HepG2 (cell line): ENCODE results near the gene LRRN4CL. TPM values are rescaled to one million over a fixed set of nuclear protein-coding genes. Genes with fewer than 3 reads are reported as not detected.
A peak's percentile ranks its signal among the peaks of the same experiment; 100 is the strongest.

Experiments used
- ATAC-seq: fragments of 200-7000 bp; cut with Tn5 transposase; 3 replicates; pipeline ENCODE4 v1.9.1; 2020; ENCODE audit warnings: mild to moderate bottlenecking, moderate library complexity
- BruUV-seq: library from RNA; stranded (reverse); fragments of 400-500 nt; replicated peaks from 2 replicates; lab custom pipeline; 2021; lab: Mats Ljungman, UMichigan
- CTCF ChIA-PET: fragments of 300-600 bp; formaldehyde crosslinking; extraction: SDS; loops from one replicate; lab custom pipeline; 2021; ENCODE audit warnings: low total read pairs, inconsistent platforms, low intra/inter-chr PET ratio; lab: Yijun Ruan, JAX
- POLR2A ChIA-PET: fragments of 350-600 bp; sonication (Branson Sonifier 250); formaldehyde crosslinking; loops from one replicate; lab custom pipeline; 2020; ENCODE audit warnings: antibody characterized with exemption, inconsistent platforms; lab: Yijun Ruan, JAX
- DNase-seq: peaks from one replicate; pipeline ENCODE4 v3.0.0-alpha.2; 2015; ENCODE audit warnings: low spot score
- FAIRE-seq: peaks from 3 replicates; lab custom pipeline; 2011; peaks lifted over from hg19 to GRCh38; lab: Jason Lieb, UNC
- H2AFZ ChIP-seq: one replicate; pipeline ENCODE4 v1.6.1; 2011; ENCODE audit warnings: low read length, inconsistent platforms
- H3K27ac ChIP-seq: fragments of 300-600 bp; 3 replicates; pipeline ENCODE4 v1.8.0; 2011; ENCODE audit warnings: mixed run types, mild to moderate bottlenecking, mixed read lengths, low read length, inconsistent platforms; ENCODE audit not compliant: insufficient read depth; ENCODE audit errors: extremely low read length
- H3K27me3 ChIP-seq, 2 experiments: fragments of 200-600 bp in 1 of 2; 2 replicates in 1 of 2; 3 replicates in 1 of 2; pipeline versions ENCODE4 v1.6.0 to v1.8.0; 2011; ENCODE audit warnings: low read length in 2 of 2, mild to moderate bottlenecking in 2 of 2, moderate library complexity in 2 of 2, inconsistent platforms in 1 of 2; ENCODE audit not compliant: insufficient read depth in 2 of 2, control insufficient read depth in 1 of 2
- H3K36me3 ChIP-seq, 2 experiments: fragments of 200-600 bp in 1 of 2; replicated peaks in 1 of 2; 2 replicates in 1 of 2; 3 replicates in 1 of 2; pipeline versions ENCODE4 v1.5.1 to v1.8.0; 2011; ENCODE audit warnings: low read length in 2 of 2, inconsistent platforms in 1 of 2; ENCODE audit not compliant: insufficient read depth in 2 of 2, control insufficient read depth in 1 of 2
- H3K4me1 ChIP-seq: 2 replicates; pipeline ENCODE4 v1.5.1; 2012; ENCODE audit warnings: low read length, inconsistent platforms; ENCODE audit not compliant: insufficient read depth
- H3K4me2 ChIP-seq: 2 replicates; pipeline ENCODE4 v1.6.0; 2011; ENCODE audit warnings: low read depth, low read length, inconsistent platforms
- H3K4me3 ChIP-seq, 3 experiments: fragments of 200-600 bp in 1 of 3; sonication (generic), shearing (Covaris generic) in 1 of 3; replicated peaks in 1 of 3; 2 replicates each; pipeline ENCODE4 v1.5.1; 2011 to 2016; ENCODE audit warnings: low read length in 3 of 3, inconsistent platforms in 2 of 3, low read depth in 2 of 3, mild to moderate bottlenecking in 2 of 3, control low read depth in 1 of 3, mixed read lengths in 1 of 3; ENCODE audit not compliant: insufficient read depth in 1 of 3
- H3K79me2 ChIP-seq: one replicate; pipeline ENCODE4 v1.6.1; 2011; ENCODE audit warnings: low read length, inconsistent platforms; ENCODE audit not compliant: insufficient read depth
- H3K9ac ChIP-seq: 2 replicates; pipeline ENCODE4 v1.6.0; 2011; ENCODE audit warnings: mild to moderate bottlenecking, low read depth, low read length, inconsistent platforms; ENCODE audit not compliant: insufficient read depth
- H3K9me3 ChIP-seq: 2 replicates; pipeline ENCODE4 v1.5.1; 2012; ENCODE audit warnings: mild to moderate bottlenecking, low read length
- H4K20me1 ChIP-seq: 2 replicates; pipeline ENCODE4 v1.6.0; 2011; ENCODE audit warnings: inconsistent platforms, mild to moderate bottlenecking, low read length, moderate library complexity; ENCODE audit not compliant: insufficient read depth
- ATF4 ChIP-seq, 2 experiments: fragments of 450-650 bp in 1 of 2; sonication (generic) in 1 of 2; formaldehyde crosslinking; IDR thresholded peaks; 2 replicates each; pipeline versions ENCODE4 v1.5.0 to v1.8.0; 2020 to 2022; ENCODE audit warnings: mild to moderate bottlenecking in 1 of 2, missing genetic modification reagents in 1 of 2
- FOXA3 ChIP-seq: IDR thresholded peaks from 2 replicates; pipeline ENCODE4 v1.6.1; 2016; ENCODE audit warnings: missing genetic modification reagents, missing compliant biosample characterization
- HNF1A ChIP-seq, 2 experiments: sonication (generic) in 1 of 2; formaldehyde crosslinking in 1 of 2; IDR thresholded peaks; 2 replicates each; pipeline versions ENCODE4 v1.4.0 to v1.6.1; 2016 to 2020; ENCODE audit warnings: borderline replicate concordance in 1 of 2, low read depth in 1 of 2, mild to moderate bottlenecking in 1 of 2, missing genetic modification reagents in 1 of 2
- KIAA2018 ChIP-seq: sonication (generic); formaldehyde crosslinking; IDR thresholded peaks from 2 replicates; pipeline ENCODE4 v1.5.0; 2020; ENCODE audit warnings: mild to moderate bottlenecking, missing genetic modification reagents, borderline replicate concordance
- TCF12 ChIP-seq, 2 experiments: fragments of 450-650 bp in 1 of 2; sonication (generic) in 1 of 2; formaldehyde crosslinking in 1 of 2; IDR thresholded peaks; 2 replicates each; pipeline versions ENCODE4 v1.6.1 to v1.8.0; 2017 to 2022; ENCODE audit warnings: antibody characterized with exemption in 1 of 2, mild to moderate bottlenecking in 1 of 2, missing genetic modification reagents in 1 of 2, moderate library complexity in 1 of 2
- ZC3H13 ChIP-seq: sonication (generic); formaldehyde crosslinking; IDR thresholded peaks from 2 replicates; pipeline ENCODE4 v1.8.1; 2023; ENCODE audit warnings: mild to moderate bottlenecking, missing genetic modification reagents, moderate library complexity
- WGBS: methylation state at CpG from one replicate; pipeline ENCODE4 v1.1.6; 2017; ENCODE audit warnings: low lambda C conversion rate; 5-methylcytosine and 5-hydroxymethylcytosine counted together
- in situ Hi-C: cut with HindIII; loops from 2 replicates; pipeline ENCODE4 v1.10.0; 2017; ENCODE audit warnings: low pct_unique_long_range_greater_than_20kb; ENCODE audit not compliant: extremely low pct_ligation_motif_present
- intact Hi-C: fragments of 100-400 bp; cut with micrococcal nuclease; formaldehyde crosslinking; loops from one replicate; pipeline ENCODE4 v1.10.0; 2022; ENCODE audit not compliant: unreplicated experiment
- polyA plus RNA-seq, 8 experiments: library from polyadenylated mRNA; depleted of rRNA in 3 of 8; stranded (reverse) in 7 of 8; unstranded in 1 of 8; fragments of >200 nt; fragmentation: Illumina TruSeq in 4 of 8; extraction: Trizol in 4 of 8; gene quantifications; 2 replicates each; pipeline versions ENCODE4 v1.2.1 to v1.2.3, GENCODE V29; 2011 to 2016; ENCODE audit warnings: low read depth in 4 of 8, missing spikeins in 1 of 8, mixed read lengths in 1 of 8; ENCODE audit not compliant: insufficient read depth in 1 of 8
- total RNA-seq, 5 experiments: library from RNA; depleted of rRNA; stranded (reverse); fragments of >200 nt; fragmentation: Illumina TruSeq; extraction: Trizol; gene quantifications; 2 replicates each; pipeline ENCODE4 v1.2.3, GENCODE V29; 2016; ENCODE audit warnings: low read depth in 1 of 5

The LRRN4CL gene
- total and polyA plus RNA-seq, 2 of the 13 experiments (the other 11 are each of a cell fraction or from before 2014, with no cell fraction given) = 0.11 TPM; not detected in 1

GRCh38 chr11:62725646-62726045 is 36.3 kb upstream of the LRRN4CL start (continued):
- TF ChIP-seq HNF1A (IDR thresholded peaks at IDR 0.05; ENCODE audit: low read depth) (peak; percentile 14; the same call in 1 of the 2 replicates), HNF1A (CRISPR knock-in tag; IDR thresholded peaks at IDR 0.05; ENCODE audit: borderline replicate concordance) (no peak)

GRCh38 chr11:62724171-62724570 is 34.8 kb upstream of the LRRN4CL start:
- Histone ChIP-seq H4K20me1 (peaks cover 30% of the 10 kb centered on the region), H3K36me3 (peaks cover 9 to 51% of the 10 kb centered on the region in 2 experiments), H3K27me3 (peaks cover 0 to 3% of the 10 kb centered on the region in 2 experiments; a peak in 1 of 5 replicates), H3K4me2 (peak overlapping the region; percentile 85), H3K79me2 (peaks cover 72% of the 10 kb centered on the region), H3K4me1 (peaks cover 37% of the 10 kb centered on the region), H3K4me3 (peak overlapping the region in 1 of 3 experiments; percentile 85; a peak in 2 of 6 replicates), H3K9ac (peak overlapping the region; percentile 95; the same call in 1 of the 2 replicates), H3K27ac (no peak overlapping the region), H2AFZ (no peak overlapping the region), H3K9me3 (no peaks in the 10 kb centered on the region)
- POLR2A ChIA-PET = interaction anchor here (0.9 to 1.2 kb wide), 3 partner anchors 18 to 117 kb away, joined by 3 read pairs; partner anchors contain the start of genes C11orf98 and CSKMT
- CTCF ChIA-PET = no interaction called here
- TF ChIP-seq TCF12 (IDR thresholded peaks at IDR 0.05) (no peak), TCF12 (CRISPR knock-in tag; IDR thresholded peaks at IDR 0.05) (no peak), KIAA2018 (CRISPR knock-in tag) (no peak), ATF4 (CRISPR knock-in tag; IDR thresholded peaks at IDR 0.05) (no peak), FOXA3 (CRISPR knock-in tag) (no peak), ZC3H13 (CRISPR knock-in tag) (peak; percentile 37; the same call in 1 of the 2 replicates)
- intact Hi-C loops (no loop called here), in situ Hi-C loops (no loop called here)
- DNase-seq (no peak), ATAC-seq (no peak), FAIRE-seq (no peak)
- no TSS peak for BruUV-seq
- 77% methylated on average over 8 of the region's 8 CpGs for WGBS
